ENCODE data around the gene KLC1.

The KLC1 gene

GRCh38 chr14:103719751-103720150 lies 90.7 kb downstream of the KLC1 start:
- Histone ChIP-seq H3K4me3 (ENCODE audit: low read depth in 1 of 2, low read length in 1 of 2) (no peak overlapping the region), H3K27me3 (peaks cover 4% of the 10 kb centered on the region), H3K9me3 (no peaks in the 10 kb centered on the region), H3K36me3 (no peaks in the 10 kb centered on the region), H3K4me1 (ENCODE audit: control insufficient read depth in 1 of 2, insufficient read depth in 1 of 2, low read depth in 1 of 2, low read length in 1 of 2) (peaks cover 10 to 15% of the 10 kb centered on the region in 2 experiments), H3K27ac (no peak overlapping the region)
- no peak for TF ChIP-seq CTCF (IDR thresholded peaks at IDR 0.05)

- Histone ChIP-seq H3K27me3 (peaks cover under 1% of the 10 kb centered on the region), H3K4me1 (ENCODE audit: control insufficient read depth in 1 of 2, insufficient read depth in 1 of 2, low read depth in 1 of 2, low read length in 1 of 2) (peaks cover 4 to 5% of the 10 kb centered on the region in 2 experiments), H3K36me3 (peaks cover 6% of the 10 kb centered on the region), H3K9me3 (no peaks in the 10 kb centered on the region), H3K4me3 (ENCODE audit: low read depth in 1 of 2, low read length in 1 of 2) (no peak overlapping the region), H3K27ac (no peak overlapping the region)
- no peak for TF ChIP-seq CTCF (IDR thresholded peaks at IDR 0.05)
Measured at GRCh38 chr14:103721334-103722120, 92.5 kb downstream of the KLC1 start.

- no peak for TF ChIP-seq CTCF (IDR thresholded peaks at IDR 0.05)
- Histone ChIP-seq H3K27ac (no peak overlapping the region), H3K27me3 (no peaks in the 10 kb centered on the region), H3K9me3 (no peaks in the 10 kb centered on the region), H3K4me1 (ENCODE audit: control insufficient read depth in 1 of 2, insufficient read depth in 1 of 2, low read depth in 1 of 2, low read length in 1 of 2) (no peaks in the 10 kb centered on the region), H3K36me3 (peaks cover 21% of the 10 kb centered on the region), H3K4me3 (ENCODE audit: low read depth in 1 of 2, low read length in 1 of 2) (no peak overlapping the region)
Measured at GRCh38 chr14:103723748-103724081, 94.7 kb downstream of the KLC1 start.

- H3K27me3 ChIP-seq, result no peaks in the 10 kb centered on the region
- H3K36me3 ChIP-seq, result peaks cover 25% of the 10 kb centered on the region
- no peaks in the 10 kb centered on the region for H3K9me3 ChIP-seq
- no peak overlapping the region for H3K27ac ChIP-seq
- no peak for TF ChIP-seq CTCF (IDR thresholded peaks at IDR 0.05)
- H3K4me1 ChIP-seq (ENCODE audit: control insufficient read depth in 1 of 2, insufficient read depth in 1 of 2, low read depth in 1 of 2, low read length in 1 of 2), result no peaks in the 10 kb centered on the region
- no peak overlapping the region for H3K4me3 ChIP-seq (ENCODE audit: low read depth in 1 of 2, low read length in 1 of 2)
Measured at GRCh38 chr14:103724116-103724515, 95.1 kb downstream of the KLC1 start.

GRCh38 chr14:103725001-103725682 lies 96.1 kb downstream of the KLC1 start:
- no peak for TF ChIP-seq CTCF (IDR thresholded peaks at IDR 0.05)
- H3K27me3 ChIP-seq, result no peaks in the 10 kb centered on the region
- H3K27ac ChIP-seq, result no peak overlapping the region
- H3K36me3 ChIP-seq, result peaks cover 35% of the 10 kb centered on the region
- H3K4me3 ChIP-seq (ENCODE audit: low read depth in 1 of 2, low read length in 1 of 2), result no peak overlapping the region
- H3K4me1 ChIP-seq (ENCODE audit: control insufficient read depth in 1 of 2, insufficient read depth in 1 of 2, low read depth in 1 of 2, low read length in 1 of 2), result no peaks in the 10 kb centered on the region
- no peaks in the 10 kb centered on the region for H3K9me3 ChIP-seq

Measured in neutrophil (primary cell).